Fibroblast of skin of right quadriceps (primary cell): ENCODE data around the gene BMP4.
A peak's percentile ranks its signal among the peaks of the same experiment; 100 is the strongest.
"Not testable (repeated sequence)": the region's sequence is repeated elsewhere in the genome, so short reads cannot be mapped to it uniquely, and the experiment has no call there.

ENCODE experiments used
- DNase-seq: peaks from one replicate; pipeline ENCODE4 v3.0.0-alpha.2; 2013

BMP4 gene

DNA sequence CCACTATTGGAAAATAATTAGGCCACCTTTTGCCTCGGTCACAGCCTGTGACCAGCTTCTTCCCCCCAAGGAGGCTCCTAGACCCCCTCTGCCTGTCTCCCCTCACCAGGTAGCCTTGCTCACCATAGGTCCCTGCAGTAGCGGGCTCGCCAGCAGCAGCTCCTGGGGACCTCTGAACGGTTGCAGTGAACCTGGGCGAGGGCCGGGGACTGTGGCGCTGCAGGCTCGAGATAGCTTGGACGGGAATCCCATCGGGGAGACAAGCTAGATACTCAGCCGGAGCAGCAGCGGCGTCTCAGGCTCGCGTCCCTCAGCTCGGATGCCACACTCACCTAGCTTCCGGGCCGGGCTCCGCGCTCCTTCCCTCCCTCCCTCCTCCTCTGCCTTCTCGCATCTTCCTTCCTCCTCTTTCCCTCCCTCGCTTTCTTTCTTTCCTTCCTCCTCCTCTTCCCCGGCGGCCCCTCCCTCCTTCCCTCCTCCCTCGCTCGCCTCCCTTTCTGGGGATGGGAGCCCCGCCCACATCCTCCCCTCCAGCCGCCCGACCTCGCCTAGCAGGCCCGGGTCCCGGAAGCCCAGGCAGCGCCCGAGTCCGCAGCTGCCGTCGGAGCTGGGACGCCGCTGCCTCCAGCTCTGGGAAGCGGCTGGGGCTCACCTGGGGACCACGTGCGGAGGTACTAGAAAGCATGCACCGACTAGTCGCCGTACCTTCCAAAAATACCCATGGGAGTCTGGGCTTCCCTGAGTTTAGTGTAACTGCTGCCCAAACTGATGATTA lies at the start of gene BMP4:
Gene BMP4, minus strand, starts transcription at position 399 of the 775 bp plus-strand sequence. CDS start 4,603 bp downstream, outside the sequence.
- peak; percentile 8 for DNase-seq

DNA sequence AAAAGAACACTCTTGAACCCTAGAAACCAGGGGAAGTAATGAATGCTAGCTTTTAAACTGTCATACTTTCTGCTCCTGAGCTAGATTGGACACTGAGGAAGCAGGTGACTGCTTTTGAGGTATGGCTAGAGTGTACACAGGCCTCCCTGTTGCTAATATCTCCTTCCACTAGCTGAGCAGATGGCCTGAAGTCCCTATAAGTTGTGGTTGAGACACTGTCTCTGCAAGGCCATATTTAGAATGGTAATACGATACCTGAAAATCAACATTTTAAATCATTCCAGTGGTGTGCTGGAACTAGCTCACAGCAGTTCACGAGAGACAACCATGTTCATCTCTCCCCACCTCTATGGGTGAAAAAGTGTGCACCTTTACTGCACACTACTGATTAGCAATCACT lies 46.4 kb upstream of the BMP4 start:
- no peak for DNase-seq

DNA sequence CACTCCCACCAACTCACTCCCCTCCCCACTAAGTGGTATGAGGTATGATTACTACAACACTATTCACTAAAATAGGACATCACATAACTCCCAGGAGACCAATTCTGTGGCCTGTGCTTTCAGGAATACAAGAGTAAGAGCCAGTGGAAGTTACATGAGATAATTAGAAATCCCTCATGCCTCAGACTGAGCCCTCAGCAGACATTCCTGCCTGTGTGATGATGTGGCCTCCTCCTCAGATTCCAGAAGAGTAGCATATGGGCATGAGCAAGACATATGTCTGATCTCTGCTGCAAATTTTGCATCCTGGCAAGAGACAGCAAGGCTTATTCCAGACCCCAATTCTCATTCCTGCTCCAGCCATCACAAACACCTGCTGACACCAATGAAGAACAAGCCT lies 46.0 kb upstream of the BMP4 start:
- peak; percentile 89 for DNase-seq

DNA sequence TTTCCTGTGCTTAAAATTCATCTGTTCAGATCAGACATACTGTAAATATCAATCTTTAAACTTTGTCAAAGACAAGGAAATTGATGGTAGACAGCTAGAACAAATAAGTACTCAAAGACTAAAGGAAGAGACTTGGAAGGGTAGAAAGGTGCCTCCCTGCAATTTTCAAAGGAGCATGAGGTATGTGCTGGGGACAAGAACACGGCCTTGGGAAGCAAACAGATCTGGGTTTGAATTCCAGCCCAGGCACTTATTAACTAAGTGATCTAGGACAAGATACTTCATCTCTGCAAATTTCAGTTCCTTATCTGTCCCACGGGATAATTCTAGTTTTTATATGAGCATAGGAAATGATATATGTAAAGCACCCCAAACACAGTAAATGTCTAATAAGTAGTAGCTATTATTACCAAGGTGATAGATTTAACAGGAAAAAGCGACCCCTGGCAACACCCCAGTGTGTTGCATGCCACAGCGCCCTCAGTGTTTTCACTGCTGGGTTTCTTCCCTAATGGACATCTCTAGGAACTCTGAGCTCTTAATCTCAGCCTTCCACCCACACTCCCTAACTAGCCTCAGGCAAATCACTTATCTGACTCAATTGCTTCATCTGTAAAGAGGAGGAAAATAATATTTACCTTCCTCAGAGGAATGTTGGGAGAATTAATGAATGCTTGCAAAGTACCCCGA lies 44.7 kb upstream of the BMP4 start:
- no peak for DNase-seq

DNA sequence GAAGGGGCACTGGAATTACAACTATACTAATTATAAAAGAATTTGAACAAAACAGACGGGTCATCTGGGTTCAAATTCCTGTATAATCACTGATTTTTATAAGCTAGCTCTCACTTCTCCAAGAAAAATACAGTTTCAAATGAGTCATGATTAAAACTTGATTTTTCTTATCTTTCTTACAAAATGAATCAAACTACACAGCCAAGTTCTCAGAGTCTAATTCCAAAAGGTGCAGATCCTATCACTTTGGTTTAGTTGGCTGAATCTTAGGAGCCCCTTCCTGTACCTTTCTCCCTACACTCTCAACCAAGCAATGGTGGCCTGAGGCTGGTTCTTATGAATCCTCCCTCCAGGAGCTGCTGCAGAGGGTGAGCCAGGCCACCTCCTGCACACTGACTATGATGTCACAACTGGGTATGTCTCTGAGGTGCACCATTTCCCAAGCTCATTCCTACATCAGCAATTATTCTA lies 43.8 kb upstream of the BMP4 start:
- DNase-seq: peak; percentile 37

DNA sequence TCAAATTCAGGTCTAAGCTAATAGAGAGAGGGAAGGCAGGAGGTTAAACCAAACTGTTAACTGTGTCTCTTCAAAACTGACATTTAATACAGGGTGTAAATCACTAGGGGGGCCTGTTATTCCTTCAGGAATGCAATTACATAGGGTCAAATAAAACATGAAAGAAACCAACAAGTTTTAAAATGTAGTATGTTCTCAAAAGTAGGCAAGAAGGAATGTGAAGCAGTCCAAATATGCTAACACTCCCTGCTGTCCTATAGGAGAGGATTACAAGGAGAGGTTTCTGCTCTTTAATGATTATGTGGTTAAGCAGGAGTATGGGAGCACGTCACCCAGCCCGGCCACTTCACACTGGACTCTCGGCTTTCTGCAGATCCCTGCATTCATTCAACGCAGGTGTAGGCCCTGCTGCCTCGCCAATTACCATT lies 42.5 kb upstream of the BMP4 start:
- peak; percentile 87 for DNase-seq

DNA sequence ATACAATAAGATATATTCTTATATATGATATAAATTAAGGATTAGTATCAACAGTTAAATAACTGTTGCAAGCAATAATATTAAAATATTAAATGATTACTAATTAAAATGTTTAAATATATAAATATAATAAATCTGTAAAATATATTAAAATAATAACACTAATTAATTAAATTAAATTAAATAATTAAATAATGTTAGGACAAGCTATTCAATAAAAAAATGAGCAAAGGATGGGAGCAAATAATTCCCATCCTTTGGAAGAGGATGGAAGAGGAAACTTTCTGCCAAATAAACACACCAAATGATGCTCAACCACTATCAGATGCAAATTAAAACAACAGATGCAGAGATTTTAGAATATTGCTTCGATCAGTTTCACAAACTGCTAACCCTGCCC lies 39.4 kb upstream of the BMP4 start:
- no peak for DNase-seq

DNA sequence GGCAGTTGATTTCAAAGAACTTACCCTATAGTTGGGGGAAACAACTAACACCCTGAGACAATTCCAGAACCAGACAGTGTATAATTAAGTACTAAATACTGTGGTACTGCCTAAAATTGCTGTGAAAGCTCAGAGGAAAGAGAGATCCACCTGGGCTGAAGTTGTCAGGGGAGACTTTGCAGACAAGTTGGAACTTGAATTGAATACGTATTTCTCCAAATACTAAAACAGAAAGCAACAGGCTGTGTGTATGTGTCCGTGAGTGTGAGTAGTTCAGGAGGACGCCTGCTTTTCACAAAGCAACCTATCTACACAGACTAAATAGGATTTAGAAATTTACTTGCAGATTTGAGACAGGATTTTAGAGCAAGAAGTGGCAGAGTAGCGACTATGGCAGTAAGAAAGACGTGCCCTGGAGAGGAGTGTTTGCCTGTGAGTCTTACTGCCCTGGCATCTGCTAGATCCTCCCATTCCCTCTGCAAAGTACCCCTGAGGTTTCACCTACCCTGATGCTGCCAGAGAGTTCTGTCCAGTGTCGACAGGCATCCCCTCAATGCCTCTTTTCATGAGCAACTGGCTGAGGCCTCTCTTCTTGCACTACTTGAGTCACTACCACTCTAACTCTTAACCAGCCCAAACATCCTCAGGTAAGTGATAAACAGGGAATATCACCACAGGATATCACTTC lies 37.4 kb upstream of the BMP4 start:
- DNase-seq: no peak

DNA sequence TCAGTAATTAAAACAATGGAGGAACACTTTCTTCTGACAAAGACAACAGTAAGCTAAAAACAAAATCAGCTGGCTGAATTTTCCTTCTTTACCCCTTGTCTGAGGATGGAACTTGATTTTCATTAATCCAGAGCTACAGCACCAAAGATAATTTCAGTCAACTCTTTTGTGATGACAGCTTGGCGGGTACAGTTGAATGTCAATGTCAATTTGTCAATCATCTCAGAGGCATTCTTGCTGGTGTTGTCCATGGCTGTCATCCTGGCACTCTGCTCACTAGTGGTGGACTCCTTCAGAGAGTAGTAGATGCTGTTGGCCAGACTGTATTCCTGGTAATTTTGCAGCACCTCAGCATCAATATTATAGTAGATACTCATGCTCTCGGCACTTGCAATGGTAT lies 34.4 kb upstream of the BMP4 start:
- no peak for DNase-seq

DNA sequence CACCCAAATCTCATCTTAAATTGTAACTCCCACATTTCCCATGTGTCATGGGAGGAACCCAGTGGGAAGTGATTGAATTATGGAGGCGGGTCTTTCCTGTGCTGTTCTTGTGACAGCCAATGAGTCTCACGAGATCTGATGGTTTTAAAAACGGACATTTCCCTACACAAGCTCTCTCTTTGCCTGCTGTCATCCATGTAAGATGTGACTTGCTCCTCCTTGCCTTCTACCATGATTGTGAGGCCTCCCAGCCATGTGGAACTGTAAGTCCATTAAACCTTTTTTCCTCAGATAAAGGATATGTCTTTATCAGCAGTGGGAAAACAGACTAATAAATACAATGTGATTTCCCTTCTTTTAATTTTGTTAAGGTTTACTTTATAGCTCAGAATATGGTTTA lies 30.1 kb upstream of the BMP4 start:
- DNase-seq: not testable (repeated sequence)

DNA sequence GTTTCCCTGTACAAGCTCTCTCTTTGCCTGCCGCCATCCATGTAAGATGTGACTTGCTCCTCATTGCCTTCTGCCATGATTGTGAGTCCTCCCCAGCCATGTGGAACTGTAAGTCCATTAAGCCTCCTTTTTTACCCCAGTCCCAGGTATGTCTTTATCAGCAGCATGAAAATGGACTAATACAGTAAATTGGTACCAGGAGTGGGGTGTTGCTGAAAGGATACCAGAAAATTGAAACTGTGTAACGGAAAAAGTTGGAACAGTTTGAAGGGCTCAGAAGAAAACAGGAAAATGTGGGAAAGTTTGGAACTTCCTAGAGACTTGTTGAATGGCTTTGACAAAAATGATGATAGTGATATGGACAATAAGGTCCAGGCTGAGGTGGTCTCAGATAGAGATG lies 28.3 kb upstream of the BMP4 start:
- DNase-seq: not testable (repeated sequence)

DNA sequence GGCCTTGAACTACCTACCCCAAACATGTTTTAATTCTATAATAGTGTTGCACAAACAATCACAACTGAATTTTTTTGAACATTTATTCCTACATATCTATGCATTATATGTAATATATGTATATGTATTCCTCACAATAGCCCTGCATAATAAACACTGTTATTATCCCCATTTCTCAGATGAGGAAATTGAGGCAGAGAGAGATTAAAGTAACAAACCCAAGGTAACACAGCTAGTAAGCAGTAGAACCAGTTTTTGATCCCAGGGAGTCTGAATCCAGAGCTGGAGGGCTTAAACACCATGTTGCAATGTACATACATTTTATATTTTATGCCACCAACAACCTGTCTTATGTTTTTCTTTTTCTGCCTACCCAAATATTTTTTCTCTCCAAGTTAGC lies 26.5 kb upstream of the BMP4 start:
- DNase-seq: no peak

DNA sequence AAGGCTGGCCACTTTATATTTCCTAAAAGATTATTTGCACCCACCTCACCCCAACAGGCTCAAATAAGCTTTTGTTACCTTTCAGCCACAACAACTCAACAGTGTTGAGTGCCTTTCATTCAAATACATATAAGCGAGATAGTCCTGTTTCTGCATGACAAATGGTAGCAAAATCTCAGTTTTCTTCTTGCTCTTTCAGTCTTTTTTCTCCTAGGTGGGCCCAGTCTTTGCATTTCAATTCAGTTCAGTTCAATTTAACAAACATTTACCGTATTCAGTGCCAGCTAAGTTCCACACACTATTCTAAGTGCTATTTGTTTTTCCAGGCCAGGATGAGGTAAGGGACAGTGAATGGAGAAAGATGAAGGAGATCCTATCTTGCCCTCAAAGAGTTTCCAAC lies 25.9 kb upstream of the BMP4 start:
- no peak for DNase-seq

DNA sequence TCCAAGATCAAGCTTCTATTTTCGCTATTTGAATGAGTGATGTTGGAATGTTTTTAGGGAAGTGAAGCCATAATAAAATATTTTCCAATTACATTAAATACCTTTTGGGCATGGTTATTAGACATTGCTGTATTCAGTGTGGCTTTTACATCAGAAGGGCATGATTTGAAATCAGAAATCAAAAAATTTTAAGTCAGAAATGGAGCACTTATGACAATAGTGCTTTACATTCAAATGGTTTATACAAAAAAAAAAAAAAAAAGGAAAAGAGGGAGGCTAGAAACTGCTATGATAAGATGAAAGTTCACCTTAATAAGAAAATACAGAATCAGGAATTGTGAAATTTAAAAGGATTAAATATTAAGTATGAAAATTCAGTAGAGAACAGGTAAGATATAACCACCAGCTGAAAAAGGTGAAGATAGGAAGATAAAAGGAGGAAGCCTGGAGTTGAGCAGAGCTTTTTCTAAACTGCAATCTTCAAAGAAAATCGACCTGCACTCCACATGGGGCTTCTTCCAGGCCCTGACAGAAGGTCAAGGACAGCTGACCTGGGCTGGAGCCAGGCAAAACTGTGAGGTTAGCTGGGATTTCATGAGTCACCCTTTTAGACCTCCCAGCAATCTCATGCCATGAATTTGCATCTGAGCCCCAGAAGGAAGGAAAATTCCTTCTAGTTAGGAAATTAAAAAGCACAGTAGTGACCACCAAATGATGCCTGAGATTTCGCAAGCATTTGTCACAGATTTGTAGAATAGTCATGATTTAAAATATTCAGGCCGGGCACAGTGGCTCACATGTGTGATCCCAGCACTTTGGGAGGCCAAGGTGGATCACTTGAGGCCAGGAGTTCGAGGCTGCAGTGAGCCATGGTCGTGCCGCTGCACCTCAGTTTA lies 23.4 kb upstream of the BMP4 start:
- peak; percentile 58 for DNase-seq

DNA sequence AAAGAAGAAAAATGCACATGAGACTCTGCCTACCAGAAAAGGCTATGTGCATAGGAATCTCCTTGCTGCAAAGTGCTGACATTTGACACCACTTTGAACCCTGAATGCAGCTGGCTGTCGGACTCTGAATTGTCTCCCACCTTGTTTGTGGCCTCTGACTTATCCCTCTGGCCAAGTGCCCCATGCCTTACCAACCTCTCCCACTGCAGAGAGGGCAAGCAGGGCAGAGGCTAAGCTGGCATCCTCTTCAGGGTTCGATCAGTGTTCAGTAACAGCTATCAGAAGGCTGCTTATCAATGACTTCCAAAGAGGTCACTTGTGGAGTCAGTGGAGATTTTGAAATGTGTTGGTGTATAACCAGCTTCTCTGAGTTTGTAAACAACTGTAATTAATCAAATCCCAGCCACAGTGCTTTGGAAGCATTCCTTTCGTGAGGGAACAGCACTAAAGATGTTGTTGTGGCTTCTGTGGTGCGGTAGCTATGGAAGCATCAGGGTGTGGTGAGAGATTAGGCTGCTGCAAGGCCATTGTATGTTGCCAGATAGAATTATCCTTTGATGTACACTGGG lies 22.6 kb upstream of the BMP4 start:
- peak; percentile 47 for DNase-seq

DNA sequence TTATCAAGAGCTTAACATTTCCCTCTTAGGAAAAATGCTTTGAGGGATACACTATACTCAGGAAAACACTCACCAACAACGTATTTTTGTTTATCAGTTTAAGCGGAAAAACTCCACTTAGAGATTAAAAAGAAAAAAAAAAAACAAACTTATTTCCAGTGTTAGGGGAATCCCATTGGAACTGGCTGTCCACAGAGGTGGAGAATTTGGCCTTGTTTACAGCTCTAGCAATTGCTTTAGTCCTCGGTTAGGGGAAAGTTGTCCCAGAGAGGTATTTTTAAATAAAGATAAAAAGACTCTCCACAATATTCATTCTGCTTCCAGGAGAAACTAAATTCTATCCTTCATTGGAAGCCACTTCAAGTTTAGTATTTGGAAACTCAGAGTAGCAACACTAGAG lies 21.6 kb upstream of the BMP4 start:
- DNase-seq: no peak

DNA sequence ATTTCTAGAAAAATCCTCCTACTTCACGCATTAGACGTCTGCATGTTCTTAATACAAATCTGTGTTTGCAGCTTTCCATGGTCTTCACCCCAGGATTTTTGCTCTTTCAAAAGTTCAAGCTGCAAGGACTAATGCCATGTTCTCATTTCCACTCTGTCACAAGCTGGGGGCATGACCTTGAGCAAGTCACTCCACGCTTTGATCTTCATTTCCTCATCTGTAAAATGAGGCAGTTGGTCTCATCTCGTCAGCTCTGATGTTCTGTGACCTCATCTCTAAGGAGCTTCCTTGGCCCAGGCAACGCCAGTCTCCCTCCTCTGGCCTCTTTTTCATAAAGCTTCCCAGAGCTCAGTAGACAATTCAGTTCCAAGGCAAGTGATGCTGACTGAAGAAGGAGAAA lies 18.8 kb upstream of the BMP4 start:
- DNase-seq: no peak

DNA sequence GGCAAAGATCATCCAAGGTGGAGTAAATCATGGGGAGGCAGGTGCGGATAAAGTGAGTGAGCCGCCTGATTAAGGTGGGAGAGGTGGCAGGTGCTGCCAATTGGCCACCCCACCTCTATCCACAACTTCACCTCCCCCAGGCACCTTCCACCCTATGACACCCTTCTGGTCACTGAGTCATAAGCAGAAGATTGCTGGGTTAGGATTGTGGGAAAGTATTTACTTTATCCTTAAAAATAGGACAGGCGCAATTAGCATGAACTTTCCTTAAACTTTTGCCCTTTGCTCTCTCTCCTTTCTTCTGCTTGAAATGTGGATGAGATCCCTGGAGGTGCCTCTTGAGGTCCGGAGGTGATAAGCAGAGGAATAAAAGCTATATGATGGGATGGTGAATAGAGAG lies 14.9 kb upstream of the BMP4 start:
- no peak for DNase-seq

DNA sequence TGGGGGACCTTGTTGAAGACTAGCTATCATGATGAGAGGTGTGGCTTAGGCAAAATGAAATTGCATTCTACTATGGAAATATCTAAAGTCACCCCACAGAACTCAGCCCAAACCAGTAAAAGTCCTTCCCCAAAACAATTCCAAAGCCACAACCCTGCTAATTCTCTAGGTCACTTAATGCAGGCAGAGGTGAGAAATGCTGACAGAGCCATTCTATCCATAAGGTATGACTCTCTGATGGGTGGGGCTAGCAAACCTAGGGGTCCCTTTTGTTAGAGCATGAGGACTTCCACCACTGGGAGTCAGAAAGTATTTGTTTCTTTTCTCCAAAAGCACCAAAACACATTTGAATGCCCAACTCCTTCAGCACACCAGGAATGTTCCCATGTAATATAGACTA lies 12.7 kb upstream of the BMP4 start:
- DNase-seq: no peak

DNA sequence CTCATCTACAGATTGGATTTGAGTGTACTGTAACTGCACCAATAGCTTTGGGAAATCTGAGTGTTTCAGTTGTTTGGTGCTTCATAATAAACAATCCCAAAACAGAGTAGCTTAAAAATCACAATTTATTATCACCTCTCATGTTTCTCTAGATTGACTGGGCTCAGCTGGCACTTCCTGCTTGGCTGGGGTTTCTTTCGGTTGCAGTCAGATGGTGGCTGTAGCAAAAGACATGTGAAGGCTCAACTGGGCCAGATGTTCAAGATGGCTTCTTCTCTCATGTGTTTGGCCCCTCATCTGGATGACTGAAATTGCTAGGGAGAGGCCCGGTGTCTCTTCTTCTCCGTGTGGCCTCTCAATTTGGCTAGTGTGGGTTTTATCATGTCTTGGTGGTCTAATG lies 12.1 kb upstream of the BMP4 start:
- DNase-seq: no peak

DNA sequence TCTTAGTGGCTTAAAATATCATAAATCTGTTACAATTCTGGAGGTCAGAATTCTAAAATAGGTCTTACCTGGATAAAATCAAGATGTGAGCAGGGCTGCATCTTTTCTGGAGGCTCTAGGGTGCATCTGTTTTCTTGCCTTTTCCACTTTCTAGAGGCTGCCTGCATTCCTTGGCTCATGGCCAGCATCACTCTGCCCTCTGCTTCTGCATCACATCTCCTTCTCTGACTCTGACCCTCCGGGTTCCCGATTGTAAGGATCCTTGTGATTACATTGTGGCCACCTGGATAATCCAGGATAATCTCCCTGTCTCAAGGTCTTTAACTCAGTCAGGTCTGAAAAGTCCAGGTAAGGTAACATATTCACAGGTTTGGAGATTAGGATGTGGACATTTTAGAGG lies 11.0 kb upstream of the BMP4 start:
- no peak for DNase-seq

DNA sequence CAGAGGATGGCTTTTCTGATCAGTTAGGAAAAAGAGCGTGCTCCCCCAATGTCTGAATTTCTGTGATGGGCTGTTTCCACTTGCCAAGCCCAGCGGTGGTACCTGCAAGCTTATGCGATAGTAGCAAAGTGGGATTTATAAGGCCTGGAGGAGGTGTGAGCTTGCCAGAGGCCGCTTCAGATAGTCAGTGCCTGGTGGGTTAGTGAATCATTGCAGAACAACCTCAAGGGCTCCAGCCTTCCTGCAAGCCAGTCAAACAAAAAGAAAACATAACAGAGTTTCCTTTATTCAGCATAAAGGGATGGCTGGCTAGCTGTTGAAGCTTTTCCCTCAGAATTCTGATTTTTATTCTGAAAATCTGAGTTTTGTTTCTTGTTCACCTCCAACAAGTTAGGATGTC lies 7.6 kb upstream of the BMP4 start:
- no peak for DNase-seq
